Limb (tissue), 2 donors: ENCODE results near the gene NKX3-2.

Experiments
- DNase-seq, 2 donors: peaks; one replicate each; pipeline ENCODE4 v3.0.0-alpha.2; 2016; ENCODE audit errors: extremely low spot score in 2 of 2

The NKX3-2 gene

DNA sequence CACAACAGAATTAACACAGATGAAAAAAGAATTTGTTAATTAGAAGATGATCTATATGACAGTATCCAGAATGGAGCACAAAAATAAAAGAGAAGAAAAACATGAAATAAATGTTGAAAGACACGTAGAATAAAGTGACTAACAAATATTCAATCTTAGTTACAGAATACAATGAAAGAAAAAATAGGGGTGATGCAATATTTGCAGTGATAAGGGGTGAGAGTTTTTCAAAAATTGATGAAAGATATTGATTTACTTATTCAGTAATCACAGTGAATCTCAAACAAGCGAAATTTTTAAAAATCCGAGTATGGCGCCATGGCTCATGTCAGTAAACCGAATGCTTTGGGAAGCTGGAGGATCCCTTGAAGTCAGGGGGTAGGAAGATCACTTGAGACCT is 39.9 kb downstream of the NKX3-2 start:
- DNase-seq: no peak

GRCh38 chr4:13498469-13498868 is 45.8 kb downstream of the NKX3-2 start:
- no peak for DNase-seq

DNA sequence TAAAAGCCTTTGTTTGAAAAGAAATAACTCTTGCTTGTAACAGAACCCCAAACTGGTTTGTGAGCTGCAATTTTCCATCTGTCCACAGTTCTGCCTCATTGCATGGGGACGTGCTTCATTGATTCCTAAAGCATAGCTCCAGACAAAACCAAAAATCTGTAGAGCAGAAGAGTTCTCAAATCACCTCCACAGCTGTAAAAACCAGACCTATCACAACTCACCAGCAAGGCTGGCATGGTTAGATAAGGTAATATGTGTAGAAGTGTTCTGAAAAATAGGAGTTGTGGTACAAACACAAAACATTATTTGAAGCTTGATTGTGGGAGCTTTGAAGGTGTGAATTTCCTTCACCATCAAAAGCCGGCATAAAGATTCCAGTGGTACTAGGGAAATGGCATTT is 47.7 kb downstream of the NKX3-2 start:
- no peak for DNase-seq

- no peak for DNase-seq
Observed at GRCh38 chr4:13495753-13496152, 48.6 kb downstream of the NKX3-2 start.

DNA sequence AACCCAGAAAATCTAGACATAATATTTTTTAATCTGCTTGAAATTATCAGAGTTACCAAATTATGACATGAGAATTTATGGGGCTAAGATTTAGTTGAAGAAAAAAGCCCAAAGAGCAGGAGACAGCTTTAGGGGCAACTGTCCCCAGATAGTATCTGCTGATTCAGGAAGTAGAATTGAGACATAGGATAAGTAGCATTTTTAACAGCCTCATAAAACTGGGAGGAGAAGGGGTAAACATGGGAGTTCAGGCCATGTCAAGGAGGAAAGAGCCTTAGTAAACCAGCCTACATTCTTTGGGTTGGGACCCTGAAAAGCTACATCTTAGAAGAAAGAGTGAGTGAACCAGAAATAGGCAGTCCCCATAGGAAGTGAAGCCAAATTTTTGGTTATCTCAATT is 50.5 kb downstream of the NKX3-2 start:
- DNase-seq: no peak

DNA sequence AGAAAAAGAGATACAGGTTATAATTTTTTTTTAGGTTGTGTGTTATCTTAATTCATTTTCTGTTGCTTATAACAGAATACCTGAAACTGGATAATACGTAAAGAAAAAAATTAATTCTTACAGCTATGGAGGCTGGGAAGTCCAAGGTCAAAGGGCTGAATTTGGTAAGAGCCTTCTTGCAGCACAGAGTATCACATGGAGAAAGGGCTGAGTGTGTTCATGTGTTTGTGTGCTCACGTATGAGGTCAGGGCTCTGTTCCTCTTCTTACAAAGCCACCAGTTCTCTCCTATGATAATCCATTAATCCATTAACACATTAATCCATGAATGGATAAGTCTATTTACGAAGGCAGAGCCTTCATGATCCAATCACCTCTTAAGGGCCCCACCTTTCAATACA is 51.6 kb downstream of the NKX3-2 start:
- DNase-seq: no peak
